K562 treated with DMSO at 1 percent for 48 hours (cell line): ENCODE measurements around the gene NRROS. TPM values are rescaled to one million over a fixed set of nuclear protein-coding genes. Genes with fewer than 3 reads are reported as not detected.

Experiments
- total RNA-seq: library from RNA; unstranded; fragments of 300-600 nt; gene quantifications from 2 replicates; pipeline ENCODE4 v1.2.3, GENCODE V29; 2022; ENCODE audit warnings: low replicate concordance; ENCODE audit errors: extremely low read depth

NRROS gene
- not detected in 2 replicates for total RNA-seq

GRCh38 chr3:196639483-196640296 is at the start of gene NRROS:
NRROS (plus strand) TSS chr3:196639694; CDS start chr3:196654540, 14,846 bp downstream.

Other genes with a start within 250 kb of the NRROS start
- not detected in 2 replicates for gene UBXN7, start 207.3 kb upstream of the NRROS start, total RNA-seq
- gene RNF168, start 135.9 kb upstream of the NRROS start, total RNA-seq: not detected in 2 replicates
- gene SMCO1, start 124.3 kb upstream of the NRROS start, total RNA-seq: not detected in 2 replicates
- not detected in 2 replicates for gene WDR53, start 71.1 kb upstream of the NRROS start, total RNA-seq
- not detected in 2 replicates for gene FBXO45, start 71.0 kb upstream of the NRROS start, total RNA-seq
- gene CEP19, start 72.6 kb downstream of the NRROS start, total RNA-seq: not detected in 2 replicates
- not detected in 2 replicates for gene PIGX, start 72.7 kb downstream of the NRROS start, total RNA-seq
- not detected in 2 replicates for gene PAK2, start 100.2 kb downstream of the NRROS start, total RNA-seq
- not detected in 2 replicates for gene SENP5, start 228.2 kb downstream of the NRROS start, total RNA-seq